Endothelial cell of umbilical vein (primary cell): Measurements from ENCODE around the gene DNAJB12. TPM values are rescaled to one million over a fixed set of nuclear protein-coding genes. Genes with fewer than 3 reads are reported as not detected.

Experiments
- BruUV-seq: library from RNA; stranded (reverse); fragments of 400-500 nt; replicated peaks from 2 replicates; lab custom pipeline; 2021; lab: Mats Ljungman, UMichigan
- CTCF ChIA-PET: fragments of 300-600, 350-600 bp; sonication (Branson Sonifier 250); formaldehyde crosslinking; loops from one replicate; lab custom pipeline; 2021; ENCODE audit warnings: antibody characterized with exemption, inconsistent platforms; lab: Charles Lee
- POLR2A ChIA-PET: fragments of 300-600, 350-600 bp; sonication (Branson Sonifier 250); formaldehyde crosslinking; loops from one replicate; lab custom pipeline; 2021; ENCODE audit warnings: antibody characterized with exemption, inconsistent platforms; lab: Charles Lee
- DNase-seq: peaks from one replicate; pipeline ENCODE4 v3.0.0-alpha.2; 2011; ENCODE audit warnings: low read depth, low spot score
- FAIRE-seq: peaks from 2 replicates; lab custom pipeline; 2011; peaks lifted over from hg19 to GRCh38; lab: Jason Lieb, UNC
- H2AFZ ChIP-seq: 2 replicates; pipeline ENCODE4 v1.6.0; 2012; ENCODE audit warnings: low read depth, low read length, control low read depth, inconsistent platforms
- H3K27ac ChIP-seq: 2 replicates; pipeline ENCODE4 v1.5.1; 2011; ENCODE audit warnings: low read depth, mild to moderate bottlenecking, control low read depth, low read length, moderate library complexity; ENCODE audit not compliant: insufficient read depth
- H3K27me3 ChIP-seq, 2 experiments: 2 replicates each; pipeline versions ENCODE4 v1.6.0 to v1.6.1; 2011; ENCODE audit warnings: low read length in 2 of 2, mixed read lengths in 1 of 2; ENCODE audit not compliant: control insufficient read depth in 2 of 2, insufficient read depth in 2 of 2
- H3K36me3 ChIP-seq, 2 experiments: 2 replicates in 1 of 2; 3 replicates in 1 of 2; pipeline ENCODE4 v1.5.1; 2011; ENCODE audit warnings: low read length in 2 of 2, mild to moderate bottlenecking in 1 of 2, moderate library complexity in 1 of 2; ENCODE audit not compliant: control insufficient read depth in 2 of 2, insufficient read depth in 2 of 2; ENCODE audit errors: extremely low read depth in 1 of 2
- H3K4me1 ChIP-seq: 3 replicates; pipeline ENCODE4 v1.5.1; 2011; ENCODE audit warnings: mild to moderate bottlenecking, low read length; ENCODE audit not compliant: control insufficient read depth, insufficient read depth; ENCODE audit errors: extremely low read depth
- H3K4me2 ChIP-seq: 2 replicates; pipeline ENCODE4 v1.6.1; 2011; ENCODE audit warnings: low read length, control low read depth, mixed read lengths; ENCODE audit not compliant: insufficient read depth
- H3K4me3 ChIP-seq, 3 experiments: fragments of 200-600 bp in 1 of 3; sonication (generic), shearing (Covaris generic) in 1 of 3; replicated peaks in 1 of 3; 2 replicates each; pipeline ENCODE4 v1.5.1; 2011 to 2016; ENCODE audit warnings: control low read depth in 3 of 3, low read length in 3 of 3, mild to moderate bottlenecking in 2 of 3, inconsistent platforms in 1 of 3, low read depth in 1 of 3, moderate library complexity in 1 of 3; ENCODE audit not compliant: insufficient read depth in 1 of 3
- H3K79me2 ChIP-seq: 2 replicates; pipeline ENCODE4 v1.6.0; 2012; ENCODE audit warnings: low read length, inconsistent platforms; ENCODE audit not compliant: control insufficient read depth, insufficient read depth
- H3K9ac ChIP-seq: replicated peaks from 2 replicates; pipeline ENCODE3; 2011; ENCODE audit warnings: low read length, control low read depth; ENCODE audit not compliant: insufficient read depth; ENCODE audit errors: extremely low read depth
- H3K9me1 ChIP-seq: replicated peaks from 3 replicates; pipeline ENCODE4 v1.6.0; 2011; ENCODE audit warnings: mild to moderate bottlenecking, low read length; ENCODE audit not compliant: control insufficient read depth, insufficient read depth; ENCODE audit errors: extremely low read depth
- H3K9me3 ChIP-seq: replicated peaks from 2 replicates; pipeline ENCODE4 v1.5.1; 2012; ENCODE audit warnings: low read length, inconsistent platforms; ENCODE audit not compliant: control insufficient read depth, insufficient read depth
- H4K20me1 ChIP-seq: replicated peaks from 2 replicates; pipeline ENCODE3; 2011; ENCODE audit warnings: mild to moderate bottlenecking, low read length; ENCODE audit not compliant: control insufficient read depth, insufficient read depth; ENCODE audit errors: extremely low read depth
- EZH2 ChIP-seq: IDR thresholded peaks from 2 replicates; pipeline ENCODE4 v1.6.1; 2012; ENCODE audit warnings: borderline replicate concordance, low read depth, mild to moderate bottlenecking, moderate library complexity, low read length, inconsistent platforms; ENCODE audit not compliant: severe bottlenecking
- FOS ChIP-seq: IDR thresholded peaks from 2 replicates; pipeline ENCODE4 v1.6.1; 2011; ENCODE audit warnings: mild to moderate bottlenecking, low read length, moderate library complexity, borderline replicate concordance; ENCODE audit not compliant: insufficient read depth
- GATA2 ChIP-seq: IDR thresholded peaks from 2 replicates; pipeline ENCODE4 v1.7.0; 2011; ENCODE audit warnings: low read depth, mild to moderate bottlenecking, moderate library complexity, mixed read lengths, low read length; ENCODE audit not compliant: insufficient read length, insufficient read depth
- JUN ChIP-seq: IDR thresholded peaks from 2 replicates; pipeline ENCODE4 v1.6.1; 2011; ENCODE audit warnings: borderline replicate concordance, low read depth; ENCODE audit not compliant: insufficient read length, insufficient read depth
- MYC ChIP-seq: IDR thresholded peaks from one replicate; pipeline ENCODE4 v1.6.1; 2011; ENCODE audit warnings: mild to moderate bottlenecking, low read depth, low read length
- POLR2A ChIP-seq: IDR thresholded peaks from 2 replicates; pipeline ENCODE4 v1.6.1; 2012; ENCODE audit warnings: low read depth, mild to moderate bottlenecking, control low read depth, low read length
- POLR2AphosphoS5 ChIP-seq: IDR thresholded peaks from 2 replicates; pipeline ENCODE4 v1.6.1; 2012; ENCODE audit warnings: low read depth, mild to moderate bottlenecking, control low read depth, low read length, moderate library complexity; ENCODE audit not compliant: insufficient read depth
- dilution Hi-C: fragments of 300-500 bp; cut with MboI; formaldehyde crosslinking; loops from one replicate; pipeline ENCODE4 v1.15.0; 2019; ENCODE audit warnings: low sequenced_read_pairs; ENCODE audit not compliant: extremely low pct_ligation_motif_present
- intact Hi-C: fragments of 100-400 bp; cut with micrococcal nuclease; formaldehyde crosslinking; loops from one replicate; pipeline ENCODE4 v1.10.0; 2022
- polyA plus RNA-seq, 4 experiments: library from polyadenylated mRNA; depleted of rRNA in 3 of 4; stranded (reverse) in 3 of 4; unstranded in 1 of 4; fragments of >200 nt; gene quantifications; 2 replicates each; pipeline versions ENCODE4 v1.2.1 to v1.2.3, GENCODE V29; 2011 to 2012; ENCODE audit warnings: missing spikeins in 1 of 4
- total RNA-seq: library from RNA; stranded (reverse); gene quantifications from 2 replicates; pipeline ENCODE4 v1.2.3, GENCODE V29; 2021
- TF ChIP-seq, protein P1 (sequence below): IDR thresholded peaks from 2 replicates; pipeline ENCODE4 v1.6.1; 2011; ENCODE audit not compliant: insufficient read depth, insufficient read length
- TF ChIP-seq, protein P2 (sequence below), 2 donors: IDR thresholded peaks; 1 replicate in 1 of 2; 2 replicates in 1 of 2; pipeline ENCODE4 v1.5.1; 2011; ENCODE audit warnings: low read length in 2 of 2, mild to moderate bottlenecking in 2 of 2, moderate library complexity in 2 of 2, control low read depth in 1 of 2, inconsistent platforms in 1 of 2, low read depth in 1 of 2; ENCODE audit not compliant: insufficient read depth in 1 of 2; ENCODE audit errors: extremely low read depth in 1 of 2

DNAJB12 gene
- total and polyA plus RNA-seq, 2 donors (not counting 3 experiments of a cell fraction or from before 2014, with no cell fraction given), result 27.2 to 44.2 TPM

GRCh38 chr10:72291019-72291532, 63.6 kb downstream of the DNAJB12 start:
- CTCF ChIA-PET, result interaction anchor here (0.9 to 2.3 kb wide), 4 partner anchors 12 to 17 kb away, joined by 3 to 9 read pairs (median 4); partner anchors contain the start of gene DDIT4
- H3K9me1 ChIP-seq, result no peaks in the 10 kb centered on the region
- dilution Hi-C loops, result no loop called here
- no peak for DNase-seq
- no peaks in the 10 kb centered on the region for H3K36me3 ChIP-seq
- no peak overlapping the region for H3K9ac ChIP-seq
- H3K27me3 ChIP-seq, result no peaks in the 10 kb centered on the region
- BruUV-seq, result no TSS peak
- no peak overlapping the region for H3K4me2 ChIP-seq
- H3K79me2 ChIP-seq, result no peaks in the 10 kb centered on the region
- H4K20me1 ChIP-seq, result no peaks in the 10 kb centered on the region
- no peak overlapping the region for H2AFZ ChIP-seq
- no peaks in the 10 kb centered on the region for H3K4me1 ChIP-seq
- FAIRE-seq, result no peak
- H3K9me3 ChIP-seq, result no peaks in the 10 kb centered on the region
- no peak overlapping the region for H3K27ac ChIP-seq
- POLR2A ChIA-PET, result no interaction called here
- no peak overlapping the region for H3K4me3 ChIP-seq
- no peak for TF ChIP-seq GATA2
- TF ChIP-seq, protein P1, sequence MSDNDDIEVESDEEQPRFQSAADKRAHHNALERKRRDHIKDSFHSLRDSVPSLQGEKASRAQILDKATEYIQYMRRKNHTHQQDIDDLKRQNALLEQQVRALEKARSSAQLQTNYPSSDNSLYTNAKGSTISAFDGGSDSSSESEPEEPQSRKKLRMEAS, result no peak
- intact Hi-C loops, result no loop called here

- no peak overlapping the region for H2AFZ ChIP-seq
Measured at GRCh38 chr10:72285972-72286521, 68.7 kb downstream of the DNAJB12 start.

More at GRCh38 chr10:72285972-72286521, 68.7 kb downstream of the DNAJB12 start:
- Histone ChIP-seq H3K79me2 (no peaks in the 10 kb centered on the region), H3K9me1 (no peaks in the 10 kb centered on the region), H3K36me3 (no peaks in the 10 kb centered on the region), H3K27me3 (no peaks in the 10 kb centered on the region), H3K4me1 (no peaks in the 10 kb centered on the region), H3K4me2 (no peak overlapping the region), H3K4me3 (no peak overlapping the region), H3K9ac (no peak overlapping the region), H4K20me1 (no peaks in the 10 kb centered on the region), H3K27ac (no peak overlapping the region), H3K9me3 (no peaks in the 10 kb centered on the region)
- ChIA-PET POLR2A (interaction anchor here (0.5 to 1.0 kb wide), 2 partner anchors 13 to 26 kb away, joined by 5 to 8 read pairs; partner anchors contain the start of gene DDIT4), CTCF (interaction anchor here (0.7 to 1.2 kb wide), 2 partner anchors 12 to 160 kb away, joined by 3 to 4 read pairs; no protein-coding TSS in a partner anchor)
- DNase-seq (no peak), FAIRE-seq (no peak)
- intact Hi-C loops, result no loop called here
- TF ChIP-seq, protein P1, result no peak
- no peak for TF ChIP-seq GATA2
- TF ChIP-seq FOS, result no peak
- no peak for TF ChIP-seq MYC
- TF ChIP-seq POLR2AphosphoS5, result no peak
- no peak for TF ChIP-seq JUN
- no peak for TF ChIP-seq EZH2
- TF ChIP-seq POLR2A, result no peak
- TF ChIP-seq, protein P2, sequence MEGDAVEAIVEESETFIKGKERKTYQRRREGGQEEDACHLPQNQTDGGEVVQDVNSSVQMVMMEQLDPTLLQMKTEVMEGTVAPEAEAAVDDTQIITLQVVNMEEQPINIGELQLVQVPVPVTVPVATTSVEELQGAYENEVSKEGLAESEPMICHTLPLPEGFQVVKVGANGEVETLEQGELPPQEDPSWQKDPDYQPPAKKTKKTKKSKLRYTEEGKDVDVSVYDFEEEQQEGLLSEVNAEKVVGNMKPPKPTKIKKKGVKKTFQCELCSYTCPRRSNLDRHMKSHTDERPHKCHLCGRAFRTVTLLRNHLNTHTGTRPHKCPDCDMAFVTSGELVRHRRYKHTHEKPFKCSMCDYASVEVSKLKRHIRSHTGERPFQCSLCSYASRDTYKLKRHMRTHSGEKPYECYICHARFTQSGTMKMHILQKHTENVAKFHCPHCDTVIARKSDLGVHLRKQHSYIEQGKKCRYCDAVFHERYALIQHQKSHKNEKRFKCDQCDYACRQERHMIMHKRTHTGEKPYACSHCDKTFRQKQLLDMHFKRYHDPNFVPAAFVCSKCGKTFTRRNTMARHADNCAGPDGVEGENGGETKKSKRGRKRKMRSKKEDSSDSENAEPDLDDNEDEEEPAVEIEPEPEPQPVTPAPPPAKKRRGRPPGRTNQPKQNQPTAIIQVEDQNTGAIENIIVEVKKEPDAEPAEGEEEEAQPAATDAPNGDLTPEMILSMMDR (IDR thresholded peaks at IDR 0.05; ENCODE audit: extremely low read depth in 1 of 2, insufficient read depth in 1 of 2, low read depth in 1 of 2, low read length in 2 of 2), result no peak
- dilution Hi-C loops, result no loop called here
- no TSS peak for BruUV-seq
